ENCODE measurements around the gene EPHB2. TPM values are rescaled to one million over a fixed set of nuclear protein-coding genes. Genes with fewer than 3 reads are reported as not detected.

EPHB2 gene
- total and polyA plus RNA-seq, 2 donors from 2014 or later: 3.0 to 9.5 TPM

GRCh38 chr1:22812993-22813790, 102.6 kb downstream of the EPHB2 start:
- peak in 1 of 5 donors; percentile 25 for DNase-seq
- no peaks in the 10 kb centered on the region for H3K9me3 ChIP-seq (ENCODE audit: control insufficient read depth in 2 of 3, insufficient read depth in 1 of 3, low read length in 3 of 3)
- no peaks in the 10 kb centered on the region for H3K36me3 ChIP-seq (ENCODE audit: control insufficient read depth in 2 of 3, insufficient read depth in 3 of 3, low read length in 3 of 3)
- H3K4me3 ChIP-seq (ENCODE audit: low read length in 3 of 3): no peak overlapping the region
- H3K27me3 ChIP-seq (ENCODE audit: control insufficient read depth, insufficient read depth, low read length): no peaks in the 10 kb centered on the region
- no peak for TF ChIP-seq CTCF (IDR thresholded peaks at IDR 0.05; ENCODE audit: borderline replicate concordance, extremely low read depth, insufficient read depth)
- intact Hi-C loops (cut with DNase I): no loop called here
- H3K9ac ChIP-seq (ENCODE audit: low read length in 3 of 3): no peak overlapping the region
- FAIRE-seq: no peak
- H3K4me1 ChIP-seq (ENCODE audit: control insufficient read depth in 2 of 3, insufficient read depth in 2 of 3, low read depth in 1 of 3, low read length in 3 of 3): peaks cover 0 to 2% (median 0%) of the 10 kb centered on the region in 3 donors
- H3K27ac ChIP-seq (ENCODE audit: low read depth in 2 of 2, low read length in 2 of 2): no peak overlapping the region

- Histone ChIP-seq H3K9me3 (ENCODE audit: control insufficient read depth in 2 of 3, insufficient read depth in 1 of 3, low read length in 3 of 3) (no peaks in the 10 kb centered on the region), H3K36me3 (ENCODE audit: control insufficient read depth in 2 of 3, insufficient read depth in 3 of 3, low read length in 3 of 3) (no peaks in the 10 kb centered on the region), H3K4me3 (ENCODE audit: low read length in 3 of 3) (no peak overlapping the region), H3K27ac (ENCODE audit: low read depth in 2 of 2, low read length in 2 of 2) (peak overlapping the region; percentile 20 to 56), H3K4me1 (ENCODE audit: control insufficient read depth in 2 of 3, insufficient read depth in 2 of 3, low read depth in 1 of 3, low read length in 3 of 3) (peaks cover 0 to 2% (median 0%) of the 10 kb centered on the region in 3 donors), H3K27me3 (ENCODE audit: control insufficient read depth, insufficient read depth, low read length) (no peaks in the 10 kb centered on the region), H3K9ac (ENCODE audit: low read length in 3 of 3) (no peak overlapping the region)
- TF ChIP-seq CTCF (IDR thresholded peaks at IDR 0.05; ENCODE audit: borderline replicate concordance, extremely low read depth, insufficient read depth): no peak
- peak; percentile 69 to 93 (median 78) for DNase-seq
- intact Hi-C loops (cut with DNase I): no loop called here
- FAIRE-seq: no peak
Observed at GRCh38 chr1:22814176-22815042, 103.8 kb downstream of the EPHB2 start.

GRCh38 chr1:22815043-22815365, 104.4 kb downstream of the EPHB2 start:
- no peak for DNase-seq
- Histone ChIP-seq H3K27me3 (ENCODE audit: control insufficient read depth, insufficient read depth, low read length) (no peaks in the 10 kb centered on the region), H3K36me3 (ENCODE audit: control insufficient read depth in 2 of 3, insufficient read depth in 3 of 3, low read length in 3 of 3) (no peaks in the 10 kb centered on the region), H3K9me3 (ENCODE audit: control insufficient read depth in 2 of 3, insufficient read depth in 1 of 3, low read length in 3 of 3) (no peaks in the 10 kb centered on the region), H3K9ac (ENCODE audit: low read length in 3 of 3) (no peak overlapping the region), H3K4me3 (ENCODE audit: low read length in 3 of 3) (no peak overlapping the region), H3K27ac (ENCODE audit: low read depth in 2 of 2, low read length in 2 of 2) (peak overlapping the region in 1 of 2 donors; percentile 33), H3K4me1 (ENCODE audit: control insufficient read depth in 2 of 3, insufficient read depth in 2 of 3, low read depth in 1 of 3, low read length in 3 of 3) (peaks cover 0 to 2% (median 0%) of the 10 kb centered on the region in 3 donors)
- intact Hi-C loops (cut with DNase I): no loop called here
- no peak for FAIRE-seq
- no peak for TF ChIP-seq CTCF (IDR thresholded peaks at IDR 0.05; ENCODE audit: borderline replicate concordance, extremely low read depth, insufficient read depth)

All from kidney (tissue), 14 donors.